Glomerular visceral epithelial cell (primary cell): Measurements from ENCODE around the gene AMPH.
A peak's percentile ranks its signal among the peaks of the same experiment; 100 is the strongest.

Experiments used
- DNase-seq: peaks from one replicate; pipeline ENCODE4 v3.0.0-alpha.2; 2016; ENCODE audit errors: extremely low spot score

AMPH gene

DNA sequence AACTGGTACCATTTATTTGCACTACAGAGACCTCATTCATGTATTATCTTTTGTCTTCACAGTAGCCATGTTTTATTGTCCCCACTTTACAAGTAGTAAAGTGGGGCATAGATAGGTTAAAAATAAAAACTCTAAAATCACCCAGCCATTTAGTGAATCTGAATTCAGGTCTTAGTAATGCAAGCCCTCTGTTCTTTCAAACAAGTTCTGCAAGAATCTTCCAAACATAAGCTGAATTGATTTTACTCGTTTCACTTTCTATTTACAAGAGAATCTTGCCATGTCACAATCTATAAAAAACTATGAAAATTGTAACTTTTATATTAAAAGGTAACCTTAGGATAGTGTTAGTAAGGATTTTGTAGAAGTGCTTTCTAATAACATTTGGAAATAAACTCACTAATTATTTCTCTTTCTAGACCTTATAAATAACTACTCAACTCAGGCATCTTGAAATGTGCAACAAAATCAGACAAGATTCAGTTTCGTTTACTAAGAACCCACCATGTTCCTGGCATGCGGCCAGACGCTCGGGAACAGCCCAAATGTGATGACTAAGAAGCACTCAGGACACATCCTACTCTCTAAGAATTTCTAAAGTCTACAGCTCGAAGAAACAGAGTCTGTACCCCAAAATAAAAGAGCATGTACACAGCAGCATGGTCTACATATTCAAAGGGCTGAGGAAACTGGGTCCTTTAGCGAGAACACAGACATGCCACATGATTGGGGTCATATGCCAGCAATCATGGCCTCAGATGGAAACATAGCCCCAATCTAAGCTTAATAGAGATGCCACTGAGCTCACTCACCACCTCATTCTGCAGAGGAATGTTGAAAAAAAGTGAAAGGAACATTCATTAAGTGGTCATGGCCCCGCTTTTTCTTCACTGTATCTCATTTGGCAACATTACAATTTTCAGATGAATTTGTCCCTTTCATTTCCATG, 167.6 kb downstream of the AMPH start:
- DNase-seq: peak; percentile 49

DNA sequence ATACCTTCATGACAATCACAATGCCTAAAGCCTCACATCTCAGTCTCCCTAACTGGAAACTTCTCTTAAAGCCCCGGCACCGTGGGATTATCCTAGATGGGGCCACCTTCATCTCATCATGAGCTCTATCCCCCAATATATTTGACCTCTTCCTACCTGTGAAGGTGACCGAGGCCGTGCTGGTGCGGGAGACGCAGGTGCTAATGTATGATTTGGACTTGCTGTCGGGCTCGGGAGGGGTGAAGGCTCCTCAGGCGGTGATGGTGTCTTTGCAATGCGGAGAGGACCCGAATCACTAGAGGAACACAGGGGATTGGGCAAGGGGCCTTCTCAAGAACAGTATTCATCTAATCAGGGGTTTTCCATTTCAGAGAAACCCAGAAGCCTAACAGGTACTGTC, 168.4 kb downstream of the AMPH start:
- no peak for DNase-seq

DNA sequence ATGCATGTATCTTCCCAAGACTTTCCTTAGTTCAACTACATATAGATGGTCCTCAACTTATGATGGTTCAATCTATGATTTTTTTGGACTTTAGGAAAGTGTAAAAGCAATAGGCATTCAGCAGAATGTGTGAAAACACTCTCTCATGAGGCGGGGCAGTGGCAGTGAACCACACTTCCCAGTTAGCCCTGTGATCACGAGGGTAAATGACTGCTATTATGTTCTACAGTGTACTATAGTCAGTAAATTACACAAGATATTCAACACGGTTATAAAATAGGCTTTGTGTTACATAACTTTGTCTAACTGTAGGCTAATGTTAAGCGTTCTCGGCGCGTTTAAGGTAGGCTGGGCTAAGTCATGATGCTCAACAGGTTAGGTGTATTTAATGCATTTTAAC, 169.3 kb downstream of the AMPH start:
- DNase-seq: no peak

DNA sequence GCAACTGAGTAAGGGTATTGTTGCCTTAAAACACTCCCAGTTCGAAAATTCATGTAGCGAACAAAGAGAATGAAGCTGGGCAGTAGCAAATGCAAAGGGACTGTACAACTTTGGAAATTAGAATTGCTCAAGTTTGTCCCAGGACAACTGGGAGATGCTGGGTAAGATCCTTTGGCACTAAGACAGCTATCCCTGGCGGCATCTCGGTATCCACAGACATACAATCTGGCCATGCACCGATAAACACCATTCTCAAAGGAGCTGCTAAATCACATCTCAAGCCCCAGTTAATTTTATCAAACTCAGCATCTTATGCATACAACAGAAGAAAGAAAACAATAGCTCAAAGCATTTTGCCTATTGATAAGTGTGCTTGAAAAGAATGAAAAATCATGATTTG, 177.3 kb downstream of the AMPH start:
- DNase-seq: no peak

DNA sequence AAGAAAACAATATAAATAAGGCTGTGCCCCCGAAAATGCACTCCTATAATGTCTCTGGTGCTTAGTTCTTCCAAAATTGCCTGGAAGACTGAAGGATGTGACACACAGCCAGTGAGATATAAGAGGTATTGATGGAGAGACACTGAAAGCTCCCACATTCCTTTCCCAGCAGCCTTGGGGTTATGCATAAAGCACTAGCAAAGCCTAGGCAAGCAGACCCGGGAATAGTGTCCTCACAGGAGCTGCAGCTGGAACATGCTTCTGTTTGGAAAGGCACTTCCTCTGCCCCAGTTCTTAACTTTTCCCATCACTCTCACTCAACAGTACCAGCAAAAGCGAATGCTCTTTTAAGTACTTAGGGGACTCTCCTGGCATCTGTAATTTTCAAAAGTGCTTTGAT, 178.0 kb downstream of the AMPH start:
- no peak for DNase-seq

DNA sequence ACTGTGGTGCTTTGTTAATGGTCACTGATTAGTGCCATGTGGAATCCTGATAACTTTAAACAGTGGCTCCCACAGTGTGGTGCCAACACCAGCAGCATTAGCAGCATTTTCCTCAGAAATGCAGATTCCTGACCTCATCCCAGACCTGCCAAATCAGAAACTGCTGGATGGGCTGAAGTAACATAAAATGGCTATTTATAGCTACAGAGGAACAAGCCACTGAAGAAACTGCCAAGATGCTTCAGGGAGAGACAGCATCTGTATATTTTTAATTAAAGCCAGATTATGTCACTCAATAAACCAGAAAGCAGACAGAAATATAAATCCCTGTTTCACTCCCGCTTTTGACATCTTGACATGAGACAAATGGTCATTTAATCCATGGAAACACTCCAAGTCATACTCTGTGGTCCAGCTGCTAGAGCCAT, 178.5 kb downstream of the AMPH start:
- no peak for DNase-seq

DNA sequence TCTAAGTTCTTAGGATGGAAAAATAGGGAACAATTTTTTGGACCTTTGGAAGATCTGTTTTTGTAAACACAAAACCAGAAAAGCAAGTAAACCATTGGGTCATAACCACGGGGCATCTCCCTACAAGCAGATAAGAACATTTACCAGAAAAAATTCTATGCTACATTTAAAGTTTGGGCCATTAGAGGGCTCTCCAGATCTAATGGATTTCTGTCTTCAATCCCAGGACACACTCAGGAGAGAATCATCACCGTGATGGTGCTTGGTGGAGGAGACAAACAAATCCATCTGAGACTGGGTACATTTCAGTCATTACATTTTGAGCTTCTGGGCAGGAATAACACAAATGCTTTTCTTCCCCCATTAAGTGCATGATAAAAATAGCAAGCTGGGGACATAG, 179.3 kb downstream of the AMPH start:
- DNase-seq: peak; percentile 45

DNA sequence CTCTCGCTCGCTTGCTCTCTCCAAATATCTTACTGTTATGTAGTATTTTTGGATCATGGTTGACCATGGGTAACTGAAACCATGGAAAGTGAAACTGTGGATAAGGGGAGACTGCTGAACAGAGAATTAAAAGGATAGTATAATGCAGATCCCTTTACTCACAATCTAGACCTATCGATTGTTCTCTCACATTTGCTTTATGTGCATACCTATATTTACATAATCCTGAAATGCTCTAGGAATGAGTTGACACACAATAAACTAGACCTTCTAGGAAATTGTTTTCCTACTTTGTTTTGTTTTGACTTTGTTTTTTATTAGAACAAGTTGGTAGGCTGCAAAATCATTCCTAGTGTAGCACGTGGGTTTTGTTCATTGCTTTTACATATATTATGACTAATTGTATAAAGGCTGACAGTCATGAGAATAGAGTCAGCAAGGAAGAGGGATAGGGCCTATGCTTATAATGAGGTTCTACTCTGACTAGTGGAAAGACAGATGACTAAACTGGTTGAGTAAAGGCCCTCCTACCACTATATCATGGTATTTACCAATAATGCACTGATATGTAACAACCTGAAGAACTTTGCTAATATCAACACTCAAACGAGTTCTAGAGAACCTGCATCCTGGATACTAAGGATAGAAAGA, 182.5 kb downstream of the AMPH start:
- DNase-seq: no peak

DNA sequence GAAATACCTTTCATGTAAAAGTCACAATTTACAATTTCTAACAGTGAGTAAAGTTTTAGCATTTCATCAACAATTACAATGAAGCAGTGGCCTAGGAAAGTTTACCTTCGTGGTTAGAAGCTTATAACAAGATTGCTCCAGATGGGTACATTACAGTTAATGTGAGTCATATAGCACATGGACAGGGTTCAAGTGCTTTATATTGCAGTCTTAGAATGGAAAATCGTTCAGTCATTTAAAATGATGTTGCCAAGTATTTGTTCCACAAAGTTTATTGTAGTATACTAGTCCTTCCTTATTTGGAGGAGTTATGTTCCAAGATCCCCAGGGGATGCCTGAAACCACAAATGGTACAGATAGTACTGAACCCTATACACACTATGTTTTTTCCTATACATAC, 183.1 kb downstream of the AMPH start:
- DNase-seq: no peak

DNA sequence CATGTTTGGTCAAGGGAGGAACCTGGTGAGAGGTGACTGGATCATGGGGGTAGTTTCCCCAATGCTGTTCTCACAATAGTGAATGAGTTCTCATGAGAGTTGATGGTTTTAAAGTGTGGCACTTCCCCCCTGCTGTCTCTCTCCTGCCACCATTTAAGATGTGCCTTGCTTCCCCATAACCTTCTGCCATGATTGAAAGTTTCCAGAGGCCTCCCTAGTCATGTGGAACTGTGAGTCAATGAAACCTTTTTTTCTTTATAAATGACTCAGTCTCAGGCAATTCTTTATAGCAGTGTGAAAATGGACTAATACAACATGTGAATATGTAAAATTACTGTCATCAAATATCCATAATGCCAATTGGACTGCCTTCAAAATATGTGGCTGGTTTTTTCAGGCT, 192.2 kb downstream of the AMPH start:
- DNase-seq: no peak

DNA sequence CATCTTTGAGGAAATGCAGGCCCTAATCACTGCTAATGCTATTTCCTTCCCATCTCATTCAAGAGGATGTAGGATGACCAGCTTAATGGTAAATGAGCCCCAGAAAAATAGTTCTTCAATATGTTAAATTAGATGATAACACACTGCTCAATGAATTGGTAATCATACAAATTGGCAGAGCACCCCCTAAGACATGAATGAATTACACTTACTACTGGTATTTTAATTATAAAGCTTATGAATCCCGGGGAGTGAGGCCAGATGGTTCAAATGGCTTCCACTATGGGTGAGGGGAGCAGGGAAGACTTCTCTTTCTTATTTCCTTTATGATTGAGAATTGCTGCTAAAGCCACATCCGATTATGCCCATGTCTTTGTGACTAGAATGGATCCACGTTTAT, 198.5 kb downstream of the AMPH start:
- no peak for DNase-seq

DNA sequence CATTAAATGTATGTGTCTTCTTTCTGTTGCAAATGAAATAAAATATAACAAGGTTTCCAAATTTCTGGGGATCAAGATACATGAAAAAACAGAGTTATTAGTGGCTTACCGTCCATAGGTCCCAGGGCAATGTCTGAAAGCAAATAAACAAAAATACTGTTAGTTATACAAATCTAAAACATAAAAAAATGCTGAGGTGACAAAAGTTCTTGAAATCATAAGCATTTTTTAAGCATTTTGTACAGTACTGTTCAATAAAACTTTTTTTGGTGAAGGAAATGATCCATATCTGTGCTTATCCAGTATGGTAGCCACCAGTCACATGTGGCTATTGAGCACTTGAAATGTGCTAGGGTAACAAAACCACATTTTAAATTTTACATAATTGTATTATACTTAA, 199.1 kb downstream of the AMPH start:
- DNase-seq: no peak

DNA sequence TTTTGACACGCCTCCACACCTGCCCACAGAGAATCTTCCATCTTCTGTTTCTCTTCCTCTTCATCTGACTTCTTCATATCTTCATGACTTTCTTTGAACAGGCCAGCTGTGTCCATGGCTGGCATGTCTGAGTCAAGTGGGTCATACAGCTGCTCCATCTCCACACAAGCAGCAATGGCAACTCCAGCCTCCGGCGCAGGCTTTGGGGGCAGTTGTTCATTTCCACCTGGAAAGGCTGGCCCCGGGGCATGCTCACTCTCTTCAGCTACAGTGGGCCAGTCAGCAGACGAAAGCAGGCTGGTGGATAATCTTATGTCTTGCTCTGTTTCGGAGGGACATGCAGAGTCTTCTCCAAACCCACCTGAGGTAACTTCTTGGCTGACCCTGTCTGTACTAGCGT, 202.1 kb downstream of the AMPH start:
- no peak for DNase-seq

DNA sequence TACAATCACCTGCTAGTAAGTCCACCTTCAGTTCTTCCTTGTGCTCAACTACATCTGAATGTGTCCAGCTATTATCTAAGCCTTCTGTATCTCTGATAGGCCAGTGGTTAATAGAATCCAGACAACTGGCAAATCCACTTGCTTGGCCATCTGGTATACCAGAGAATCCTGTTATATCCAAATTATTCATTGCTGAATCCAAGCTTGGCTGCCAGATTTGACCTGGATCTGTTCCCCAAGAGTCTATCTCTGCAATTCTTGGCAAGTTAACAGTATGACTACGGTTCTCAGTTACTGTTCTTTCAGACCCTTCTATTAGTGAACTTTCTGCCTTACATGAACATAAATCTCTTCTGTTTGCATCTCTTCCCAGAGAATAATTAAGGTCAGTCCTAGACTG, 203.1 kb downstream of the AMPH start:
- DNase-seq: no peak

DNA sequence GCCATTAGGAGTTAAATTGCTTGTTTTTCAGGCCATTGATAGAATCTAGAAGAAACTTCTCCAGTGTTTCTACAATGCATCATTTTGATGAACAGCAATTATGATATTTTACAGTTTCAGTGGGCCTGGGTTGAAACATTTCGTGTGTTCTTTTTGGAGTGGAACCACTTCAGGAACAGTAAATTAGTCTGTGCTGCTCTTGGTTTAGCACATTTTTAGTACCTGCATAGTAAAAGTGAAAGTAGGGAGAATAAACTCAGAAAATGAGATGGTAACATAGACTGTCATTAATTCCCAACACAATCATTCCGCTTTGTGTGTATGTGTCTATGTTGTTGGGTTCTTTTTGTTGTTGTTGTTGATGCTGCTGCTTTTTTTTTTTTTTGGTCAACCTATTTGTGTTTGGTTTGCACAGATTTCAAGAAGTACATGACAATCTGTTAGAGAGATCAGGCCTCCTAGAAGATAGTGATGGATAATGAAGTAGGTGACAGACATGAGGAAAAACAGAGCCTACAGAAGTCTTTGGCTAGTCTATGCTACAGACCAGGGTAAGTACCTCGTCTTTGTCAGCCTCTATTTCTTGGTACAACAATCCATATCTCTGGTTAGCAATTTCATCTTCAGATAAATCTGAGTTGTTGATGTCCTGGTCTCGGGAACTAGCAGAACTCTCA, 203.8 kb downstream of the AMPH start:
- DNase-seq: no peak

DNA sequence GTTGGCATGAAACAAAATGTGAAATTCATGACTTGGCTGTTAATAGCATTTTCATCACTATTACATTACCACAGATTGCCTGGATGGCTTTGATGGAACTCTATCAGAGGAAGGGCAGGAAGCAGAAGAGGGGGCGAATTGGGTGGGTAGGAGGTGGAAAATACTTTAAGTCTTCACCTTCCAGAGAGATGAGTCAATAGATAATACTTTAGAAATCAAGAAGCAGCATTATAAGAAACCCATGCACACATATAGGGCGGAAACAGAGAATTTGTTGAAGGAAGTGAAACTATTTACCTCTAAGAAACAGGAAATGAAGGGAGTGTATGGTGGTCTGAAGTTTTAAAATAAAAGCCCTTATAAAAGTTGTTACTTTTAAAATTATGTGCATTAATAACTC, 205.7 kb downstream of the AMPH start:
- no peak for DNase-seq

DNA sequence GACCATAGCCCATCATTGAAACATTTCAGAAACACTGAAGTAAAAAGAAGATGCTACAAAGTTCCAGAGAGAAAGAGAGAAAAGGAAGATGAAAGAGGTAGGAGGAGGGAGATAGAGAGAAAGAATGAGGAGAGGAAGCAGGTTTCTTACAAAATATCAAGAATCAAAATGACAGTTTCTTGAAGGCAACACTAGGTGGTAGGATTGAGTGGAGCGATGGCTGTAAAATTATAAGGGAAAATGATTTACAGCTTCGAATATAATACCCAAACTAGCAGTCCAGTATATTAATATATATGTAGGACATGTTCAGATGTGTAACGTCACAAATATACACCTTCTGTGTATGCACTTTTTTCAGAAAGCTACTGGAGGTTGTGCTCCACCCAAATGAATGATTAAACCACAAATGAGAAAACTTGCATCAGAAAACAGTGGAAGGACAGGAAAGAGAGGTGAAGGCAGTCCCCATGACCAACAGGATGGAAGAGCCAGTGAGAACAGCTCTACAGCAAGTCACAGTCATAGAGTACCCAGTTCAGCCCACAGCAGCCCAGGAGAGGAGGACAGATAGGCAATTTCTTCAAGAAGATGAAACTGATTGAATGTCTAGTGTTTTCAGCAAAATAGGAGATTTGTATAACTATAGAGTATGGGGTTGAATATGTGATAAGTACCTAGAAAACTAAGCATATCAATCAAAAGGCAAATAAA, 206.3 kb downstream of the AMPH start:
- DNase-seq: no peak

DNA sequence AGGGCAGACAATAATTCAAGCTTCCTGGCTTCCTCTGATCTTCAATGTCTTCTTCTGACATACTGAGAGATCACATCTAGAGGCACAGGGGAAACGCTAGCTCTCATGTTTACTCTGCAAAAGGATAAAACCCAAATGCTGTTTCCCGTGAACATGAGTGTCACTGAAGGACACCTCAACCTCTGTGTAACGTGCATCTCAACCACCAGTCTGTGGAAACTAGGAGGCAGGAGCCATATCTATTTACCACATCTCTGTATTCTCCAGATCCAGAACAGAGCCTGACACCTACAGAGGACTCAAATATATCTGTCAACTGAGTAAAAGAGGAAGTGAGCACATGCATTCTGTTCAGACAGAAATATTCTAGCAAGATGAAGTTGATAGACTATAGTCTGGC, 217.4 kb downstream of the AMPH start:
- no peak for DNase-seq

DNA sequence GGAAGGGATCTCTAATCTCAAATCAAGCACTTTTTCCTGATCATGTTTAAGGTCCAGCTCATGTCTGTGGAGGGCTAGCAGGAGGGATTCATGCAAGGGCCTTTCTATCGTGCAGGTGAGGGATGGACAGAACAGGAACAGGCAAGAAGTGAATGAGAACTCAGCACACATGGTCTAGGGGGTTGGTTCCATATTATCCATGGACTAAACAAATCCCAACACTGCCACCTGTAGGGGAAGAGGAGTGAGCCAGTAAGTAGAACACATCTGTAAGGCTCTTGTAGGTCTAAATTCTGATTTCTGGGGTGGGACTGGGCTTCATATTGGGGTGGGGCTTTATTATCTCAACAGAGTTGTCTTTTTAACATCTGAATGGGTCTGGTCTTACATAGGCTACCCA, 219.8 kb downstream of the AMPH start:
- DNase-seq: no peak

DNA sequence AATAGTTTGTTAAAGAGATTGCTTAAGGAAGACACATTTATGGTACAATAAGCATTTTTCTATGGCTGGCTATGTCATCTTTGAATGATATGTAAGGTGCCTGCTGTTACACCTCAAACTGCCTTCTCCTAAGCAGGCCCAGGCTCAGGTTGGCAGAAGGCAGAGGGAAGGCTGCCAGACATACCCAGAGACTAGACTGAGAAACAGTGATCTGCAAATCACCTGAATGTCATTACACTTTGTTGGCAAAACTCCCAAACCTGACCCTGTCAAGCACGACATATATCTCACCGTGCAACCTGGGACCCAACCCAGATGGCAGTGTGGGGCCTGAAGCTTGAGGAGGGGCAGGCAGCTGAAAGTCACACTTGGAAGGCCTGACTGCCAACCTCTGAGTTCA, 221.1 kb downstream of the AMPH start:
- peak; percentile 24 for DNase-seq

DNA sequence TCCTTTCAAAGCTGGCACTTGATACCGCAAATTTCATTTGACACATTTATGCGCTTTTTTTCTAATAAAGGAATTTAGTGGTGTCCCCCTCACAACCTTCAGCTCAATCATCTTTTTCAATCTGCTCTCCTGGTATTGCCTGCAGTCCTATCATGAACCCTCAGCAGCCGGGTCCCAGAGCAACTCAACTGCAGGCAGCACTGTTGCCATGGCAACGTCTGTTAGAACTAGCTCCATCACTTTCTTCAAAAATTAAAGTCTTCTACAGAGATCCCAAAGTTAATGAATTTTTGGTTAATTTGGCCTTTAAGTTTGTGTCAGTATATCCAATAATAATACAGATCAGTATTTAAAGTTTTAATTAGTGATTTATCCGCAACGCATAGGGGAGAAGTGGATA, 221.6 kb downstream of the AMPH start:
- DNase-seq: no peak

DNA sequence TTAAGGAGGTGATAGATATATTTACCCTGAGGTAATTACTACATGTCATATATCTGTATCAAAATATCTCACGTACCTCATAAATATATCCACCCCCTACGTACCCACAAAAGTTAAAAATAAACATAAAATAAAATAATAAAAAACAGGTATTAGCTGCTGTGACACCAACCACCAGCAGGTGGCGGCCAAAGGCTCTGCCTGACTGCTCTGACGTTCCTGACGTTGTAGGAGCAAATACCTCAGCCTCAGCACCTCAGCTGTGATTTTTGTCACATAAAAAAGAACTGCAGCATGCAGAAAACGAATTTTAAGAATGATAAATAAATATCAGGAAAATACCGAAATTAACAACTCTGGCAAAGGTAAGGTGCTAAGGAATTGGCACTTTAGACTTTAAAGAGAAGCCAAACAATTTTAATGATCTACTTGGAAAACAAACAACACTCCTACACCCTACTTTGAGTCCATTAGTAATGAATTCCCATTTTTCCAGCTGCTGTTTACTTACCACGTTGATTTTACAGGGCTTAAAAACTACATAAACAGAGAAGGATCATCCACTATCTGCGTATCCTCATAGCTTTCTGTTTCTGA, 232.3 kb downstream of the AMPH start:
- DNase-seq: peak; percentile 42
